GM12865 (cell line): ENCODE data around the gene CREB1.
A peak's percentile ranks its signal among the peaks of the same experiment; 100 is the strongest.

Experiments used
- DNase-seq: peaks from one replicate; pipeline ENCODE4 v3.0.0; 2010; ENCODE audit warnings: low read depth
- H3K4me3 ChIP-seq: 2 replicates; pipeline ENCODE4 v1.5.1; 2011; ENCODE audit warnings: mild to moderate bottlenecking, low read depth, low read length, control low read depth
- TF ChIP-seq, protein P1 (sequence below): IDR thresholded peaks from 2 replicates; pipeline ENCODE4 v1.5.1; 2011; ENCODE audit warnings: low read length, control low read depth, low read depth, inconsistent platforms; ENCODE audit not compliant: insufficient read depth; ENCODE audit errors: missing control alignments

Gene CREB1

DNA sequence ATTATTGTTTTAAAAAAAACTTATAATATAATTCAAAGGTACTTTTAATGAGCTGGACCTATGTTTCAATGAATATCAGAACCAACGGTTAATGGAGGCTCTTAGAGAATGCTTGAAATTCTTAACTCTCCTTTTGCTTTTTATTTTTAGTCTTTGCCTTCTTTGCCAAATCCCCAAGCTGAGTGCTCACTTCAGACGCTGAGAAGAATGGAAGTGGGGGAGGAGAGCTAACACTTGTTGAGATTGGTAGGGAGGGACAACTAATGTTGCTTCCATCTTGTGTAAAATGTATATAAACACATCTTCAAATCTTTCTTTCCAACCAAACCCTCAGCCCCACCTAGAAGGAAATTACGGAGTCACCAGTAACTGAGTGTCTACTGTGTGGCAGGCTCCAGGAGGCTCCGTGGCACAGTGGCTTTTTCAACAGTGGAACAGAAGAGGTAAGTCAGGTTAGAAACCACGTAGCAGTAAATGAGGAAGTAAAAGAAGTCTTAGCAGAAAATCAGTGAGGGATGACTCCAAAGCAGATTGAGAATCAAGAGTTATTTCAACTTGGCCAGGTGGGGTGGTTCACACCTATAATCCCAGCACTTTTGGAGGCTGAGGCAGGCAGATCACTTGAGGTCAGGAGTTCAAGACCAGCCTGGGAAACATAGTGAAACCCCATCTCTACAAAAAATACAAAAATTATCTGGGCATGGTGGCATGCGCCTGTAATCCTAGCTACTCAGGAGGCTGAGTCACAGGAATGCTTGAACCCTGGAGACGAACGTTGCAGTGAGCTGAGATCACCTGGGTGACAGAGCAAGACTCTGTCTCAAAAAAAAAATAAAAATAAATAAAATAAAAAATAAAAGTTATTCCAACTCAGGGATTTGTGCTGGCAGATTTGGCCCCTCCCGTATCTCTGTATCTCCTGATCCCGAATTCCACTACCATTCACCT, 45.0 kb upstream of the CREB1 start:
- no peak overlapping the region for H3K4me3 ChIP-seq
- peak; percentile 60 for DNase-seq
- TF ChIP-seq, protein P1, sequence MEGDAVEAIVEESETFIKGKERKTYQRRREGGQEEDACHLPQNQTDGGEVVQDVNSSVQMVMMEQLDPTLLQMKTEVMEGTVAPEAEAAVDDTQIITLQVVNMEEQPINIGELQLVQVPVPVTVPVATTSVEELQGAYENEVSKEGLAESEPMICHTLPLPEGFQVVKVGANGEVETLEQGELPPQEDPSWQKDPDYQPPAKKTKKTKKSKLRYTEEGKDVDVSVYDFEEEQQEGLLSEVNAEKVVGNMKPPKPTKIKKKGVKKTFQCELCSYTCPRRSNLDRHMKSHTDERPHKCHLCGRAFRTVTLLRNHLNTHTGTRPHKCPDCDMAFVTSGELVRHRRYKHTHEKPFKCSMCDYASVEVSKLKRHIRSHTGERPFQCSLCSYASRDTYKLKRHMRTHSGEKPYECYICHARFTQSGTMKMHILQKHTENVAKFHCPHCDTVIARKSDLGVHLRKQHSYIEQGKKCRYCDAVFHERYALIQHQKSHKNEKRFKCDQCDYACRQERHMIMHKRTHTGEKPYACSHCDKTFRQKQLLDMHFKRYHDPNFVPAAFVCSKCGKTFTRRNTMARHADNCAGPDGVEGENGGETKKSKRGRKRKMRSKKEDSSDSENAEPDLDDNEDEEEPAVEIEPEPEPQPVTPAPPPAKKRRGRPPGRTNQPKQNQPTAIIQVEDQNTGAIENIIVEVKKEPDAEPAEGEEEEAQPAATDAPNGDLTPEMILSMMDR = no peak

DNA sequence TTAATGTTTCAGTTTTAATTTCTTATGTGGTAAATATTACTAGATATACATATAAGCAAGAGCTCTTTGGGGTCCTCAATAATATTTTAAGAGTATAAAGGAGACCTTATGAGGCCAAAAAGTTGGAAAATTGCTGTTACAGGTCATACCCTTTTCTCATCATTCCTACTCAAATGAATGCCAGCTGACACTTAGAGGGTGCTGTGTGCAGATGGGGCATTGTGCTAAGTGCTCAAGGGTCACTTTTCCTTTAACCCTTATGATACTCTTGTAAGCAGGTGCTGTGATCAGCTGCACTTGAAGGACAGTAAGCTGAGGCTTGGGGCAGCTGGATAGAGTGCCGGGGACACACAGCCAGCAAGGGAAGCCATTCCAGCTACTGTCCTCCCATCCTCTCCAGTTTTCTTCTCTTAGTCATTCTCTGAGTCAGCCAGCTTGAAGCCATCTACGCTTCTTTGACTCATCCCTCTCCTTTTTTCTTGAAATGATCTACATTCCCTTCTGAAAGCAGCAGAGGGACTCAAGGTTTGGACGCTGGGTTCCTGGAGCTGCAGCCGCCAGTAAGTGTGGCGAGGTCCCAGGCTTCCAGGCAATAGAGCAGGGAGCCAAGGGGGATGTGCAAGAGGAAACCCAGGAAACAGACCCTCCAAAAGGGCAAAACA, 42.0 kb upstream of the CREB1 start:
- TF ChIP-seq, protein P1 = no peak
- DNase-seq = no peak
- H3K4me3 ChIP-seq = no peak overlapping the region

DNA sequence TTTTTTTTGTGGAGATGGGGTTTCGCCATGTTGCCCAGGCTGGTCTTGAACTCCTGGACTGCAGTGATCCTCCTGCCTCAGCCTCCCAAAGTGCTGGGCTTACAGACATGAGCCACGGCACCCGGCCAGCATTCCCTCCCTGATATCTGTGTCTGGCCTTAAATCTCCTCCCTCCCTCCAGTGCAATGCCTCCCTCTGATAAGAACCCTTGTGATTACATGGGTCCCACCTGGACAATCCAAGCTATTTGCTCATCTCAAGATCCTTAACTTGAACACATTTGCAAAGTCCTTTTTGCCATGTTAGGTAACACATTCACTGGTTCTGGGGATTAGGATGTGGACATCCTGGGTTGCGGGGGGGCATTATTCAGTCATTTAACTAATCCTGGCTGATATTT, 40.5 kb upstream of the CREB1 start:
- TF ChIP-seq, protein P1 = no peak

DNA sequence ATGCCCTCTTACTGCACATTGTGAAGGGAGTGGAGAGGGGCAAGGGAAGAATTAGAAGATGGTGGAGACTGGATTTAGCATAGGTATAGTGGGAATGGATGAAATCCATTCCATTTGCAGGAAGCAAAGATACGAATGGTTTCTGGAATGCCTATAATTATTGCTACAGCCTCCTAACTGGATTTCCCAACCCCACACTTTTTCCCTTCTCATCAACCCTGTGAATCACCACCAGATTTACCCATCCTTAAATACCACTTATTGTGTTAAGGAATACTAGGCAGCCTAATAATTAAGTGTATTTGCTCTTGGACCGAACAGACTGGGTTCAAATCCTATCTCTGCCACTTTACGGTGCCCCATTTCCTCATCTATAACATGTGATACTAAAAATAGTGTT, 39.3 kb upstream of the CREB1 start:
- H3K4me3 ChIP-seq = no peak overlapping the region
- DNase-seq = no peak
- TF ChIP-seq, protein P1 = no peak

More for the DNA sequence above, 40.5 kb upstream of the CREB1 start:
- DNase-seq = no peak
- no peak overlapping the region for H3K4me3 ChIP-seq

DNA sequence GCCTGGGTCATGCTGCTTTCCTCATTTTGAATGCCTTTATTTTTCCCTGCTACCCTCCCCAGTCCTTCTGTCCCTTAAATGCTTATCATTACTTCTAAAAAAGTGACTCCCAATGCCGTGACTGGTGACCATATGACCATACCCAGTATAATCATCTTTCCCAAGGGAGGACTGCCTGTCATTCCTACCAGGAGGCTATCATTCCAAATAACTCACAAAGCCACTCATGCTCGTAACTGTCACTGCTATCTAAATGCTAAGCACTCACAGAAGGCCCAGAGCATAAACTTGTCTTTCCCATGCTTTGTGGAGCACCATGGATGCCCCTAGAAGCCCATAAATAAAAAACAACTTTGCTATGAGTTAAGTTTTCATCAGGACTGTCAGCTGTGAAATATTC, 38.7 kb upstream of the CREB1 start:
- H3K4me3 ChIP-seq = no peak overlapping the region

DNA sequence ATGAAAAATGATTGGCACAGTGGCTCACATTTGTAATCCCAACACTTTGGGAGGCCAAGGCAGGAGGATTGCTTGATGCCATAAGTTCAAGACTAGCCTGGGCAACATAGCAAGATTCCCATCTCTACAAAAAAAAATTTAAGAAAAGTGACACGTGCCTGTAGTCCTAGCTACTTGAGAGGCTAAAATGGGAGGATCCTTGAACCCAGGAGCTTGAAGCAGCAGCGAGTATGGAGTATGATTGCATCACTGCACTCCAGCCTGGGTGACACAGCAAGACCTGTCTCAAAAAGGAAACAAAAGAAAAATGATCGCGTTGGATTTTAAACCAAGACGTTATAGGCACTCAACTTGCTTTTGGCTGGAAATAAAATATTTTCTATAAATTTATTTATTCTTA, 37.8 kb upstream of the CREB1 start:
- TF ChIP-seq, protein P1 = no peak
- no peak for DNase-seq
- no peak overlapping the region for H3K4me3 ChIP-seq

More for the DNA sequence above, 38.7 kb upstream of the CREB1 start:
- DNase-seq = no peak
- TF ChIP-seq, protein P1 = no peak

DNA sequence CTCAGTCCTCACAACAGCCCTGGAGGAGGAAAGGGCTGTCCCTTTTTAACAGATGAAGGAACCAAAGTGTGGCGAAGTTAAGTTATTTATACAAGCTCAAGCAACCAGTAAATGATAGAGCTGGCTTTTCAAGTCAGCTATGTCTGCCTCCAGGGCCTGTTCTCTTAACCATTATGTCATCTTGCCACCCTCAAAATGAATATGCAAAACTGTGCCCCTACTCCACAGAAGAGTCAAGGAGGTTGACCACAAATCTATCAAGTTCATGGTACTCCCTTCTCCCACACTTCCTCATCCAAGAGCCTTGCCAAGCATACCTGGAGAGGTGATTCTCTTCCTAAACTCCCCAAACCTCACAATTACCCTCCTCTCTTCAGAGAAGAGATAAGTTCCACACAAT, 37.3 kb upstream of the CREB1 start:
- TF ChIP-seq, protein P1 = no peak
- no peak for DNase-seq
- H3K4me3 ChIP-seq = no peak overlapping the region
